Lower leg skin (tissue), 4 donors: Measurements from ENCODE around the gene SS18L1. TPM values are rescaled to one million over a fixed set of nuclear protein-coding genes. Genes with fewer than 3 reads are reported as not detected.

Experiments
- DNase-seq, 2 donors: peaks; one replicate each; pipeline ENCODE4 v3.0.0-alpha.2; 2019; ENCODE audit warnings: low spot score in 2 of 2
- H3K4me3 ChIP-seq: fragments of 200-600 bp; sonication (generic); 2 replicates; pipeline ENCODE4 v1.5.1; 2017; ENCODE audit warnings: mild to moderate bottlenecking, low read depth; ENCODE audit not compliant: poor library complexity, severe bottlenecking
- POLR2A ChIP-seq, 2 donors: fragments of 450-650 bp; IDR thresholded peaks; one replicate each; pipeline ENCODE4 v1.6.1; 2016 to 2017; ENCODE audit warnings: antibody characterized with exemption in 2 of 2, mild to moderate bottlenecking in 1 of 2, moderate library complexity in 1 of 2
- WGBS, 2 donors: methylation state at CpG; one replicate each; pipeline ENCODE4 v1.1.5; 2018; 5-methylcytosine and 5-hydroxymethylcytosine counted together
- intact Hi-C: fragments of 100-400 bp; cut with DNase I; formaldehyde crosslinking; loops from one replicate; pipeline ENCODE4 v1.15.0; 2023; ENCODE audit warnings: low total_unique reads
- total RNA-seq, 4 donors: library from RNA; depleted of rRNA; stranded (reverse); fragments of >200 nt; gene quantifications; one replicate each; pipeline ENCODE4 v1.1.0, GENCODE V29; 2016
- TF ChIP-seq, protein P1 (sequence below), 3 donors: fragments of 450-650 bp; IDR thresholded peaks; one replicate each; pipeline ENCODE4 v1.5.1; 2016; ENCODE audit warnings: antibody characterized with exemption in 3 of 3, mild to moderate bottlenecking in 3 of 3, moderate library complexity in 2 of 3

Gene SS18L1
- total RNA-seq, 4 donors from 2014 or later = 23.3 to 51.7 (median 25.8) TPM

DNA sequence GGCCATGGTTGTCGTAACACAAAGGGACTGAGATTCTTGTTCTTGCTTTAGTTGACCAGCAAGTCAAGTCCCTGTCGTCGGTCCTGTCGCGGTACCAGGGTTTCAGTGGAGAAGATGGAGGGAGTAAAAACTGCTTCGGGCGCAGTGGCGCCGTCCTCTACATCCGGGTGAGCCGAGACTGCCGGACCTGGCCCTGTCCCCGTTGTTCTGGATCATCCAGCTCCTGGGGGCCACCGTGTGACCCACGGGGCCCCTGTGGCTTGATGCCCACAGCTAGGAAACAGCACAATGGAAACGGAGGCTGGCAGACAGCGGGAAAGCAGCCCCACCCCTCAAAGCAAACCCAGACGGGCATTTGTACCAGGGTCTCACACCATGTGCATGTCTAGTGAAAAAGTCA is 54.2 kb downstream of the SS18L1 start:
- no peak overlapping the region for H3K4me3 ChIP-seq
- DNase-seq = no peak
- intact Hi-C loops = no loop called here
- 92% methylated on average over 18 of the region's 18 CpGs for WGBS, 2 donors
- no peak for TF ChIP-seq POLR2A (IDR thresholded peaks at IDR 0.05)
- TF ChIP-seq, protein P1, sequence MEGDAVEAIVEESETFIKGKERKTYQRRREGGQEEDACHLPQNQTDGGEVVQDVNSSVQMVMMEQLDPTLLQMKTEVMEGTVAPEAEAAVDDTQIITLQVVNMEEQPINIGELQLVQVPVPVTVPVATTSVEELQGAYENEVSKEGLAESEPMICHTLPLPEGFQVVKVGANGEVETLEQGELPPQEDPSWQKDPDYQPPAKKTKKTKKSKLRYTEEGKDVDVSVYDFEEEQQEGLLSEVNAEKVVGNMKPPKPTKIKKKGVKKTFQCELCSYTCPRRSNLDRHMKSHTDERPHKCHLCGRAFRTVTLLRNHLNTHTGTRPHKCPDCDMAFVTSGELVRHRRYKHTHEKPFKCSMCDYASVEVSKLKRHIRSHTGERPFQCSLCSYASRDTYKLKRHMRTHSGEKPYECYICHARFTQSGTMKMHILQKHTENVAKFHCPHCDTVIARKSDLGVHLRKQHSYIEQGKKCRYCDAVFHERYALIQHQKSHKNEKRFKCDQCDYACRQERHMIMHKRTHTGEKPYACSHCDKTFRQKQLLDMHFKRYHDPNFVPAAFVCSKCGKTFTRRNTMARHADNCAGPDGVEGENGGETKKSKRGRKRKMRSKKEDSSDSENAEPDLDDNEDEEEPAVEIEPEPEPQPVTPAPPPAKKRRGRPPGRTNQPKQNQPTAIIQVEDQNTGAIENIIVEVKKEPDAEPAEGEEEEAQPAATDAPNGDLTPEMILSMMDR (IDR thresholded peaks at IDR 0.05) = no peak

DNA sequence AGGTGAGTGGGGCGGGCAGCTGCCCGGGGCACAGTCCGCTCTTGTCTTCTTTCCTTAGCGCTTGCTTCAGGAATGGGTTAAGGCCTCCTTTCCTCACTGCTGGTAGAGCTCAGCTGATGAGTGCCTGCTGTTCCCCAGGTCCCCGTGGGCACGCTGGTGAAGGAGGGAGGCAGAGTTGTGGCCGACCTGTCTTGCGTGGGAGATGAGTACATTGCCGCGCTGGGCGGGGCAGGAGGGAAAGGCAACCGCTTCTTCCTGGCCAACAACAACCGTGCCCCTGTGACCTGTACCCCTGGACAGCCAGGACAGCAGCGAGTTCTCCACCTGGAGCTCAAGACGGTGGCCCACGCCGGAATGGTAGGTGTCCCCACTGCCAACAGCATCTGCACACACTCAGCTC is 54.9 kb downstream of the SS18L1 start:
- H3K4me3 ChIP-seq = no peak overlapping the region
- no peak for TF ChIP-seq POLR2A (IDR thresholded peaks at IDR 0.05)
- TF ChIP-seq, protein P1 (IDR thresholded peaks at IDR 0.05) = no peak
- 93 to 94% methylated on average over 17 of the region's 17 CpGs for WGBS, 2 donors
- no peak for DNase-seq
- intact Hi-C loops = no loop called here

DNA sequence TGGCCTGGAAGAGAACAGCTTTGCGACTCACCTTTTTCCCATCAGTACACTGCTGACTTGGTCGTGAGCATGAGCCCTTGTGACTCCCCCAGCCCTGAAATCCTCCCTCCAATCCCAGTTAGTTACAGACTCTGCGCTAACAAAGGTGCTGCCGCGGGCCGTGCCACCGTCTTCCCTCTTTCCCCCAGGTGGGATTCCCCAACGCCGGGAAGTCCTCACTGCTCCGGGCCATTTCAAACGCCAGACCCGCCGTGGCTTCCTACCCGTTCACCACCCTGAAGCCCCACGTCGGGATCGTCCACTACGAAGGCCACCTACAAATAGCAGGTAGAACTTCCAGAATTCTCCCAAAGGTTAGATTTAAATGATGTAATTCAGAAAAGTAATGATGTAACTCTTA is 55.4 kb downstream of the SS18L1 start:
- intact Hi-C loops = no loop called here
- DNase-seq = no peak
- 97 to 98% methylated on average over 18 of the region's 18 CpGs for WGBS, 2 donors
- TF ChIP-seq, protein P1 (IDR thresholded peaks at IDR 0.05) = no peak
- TF ChIP-seq POLR2A (IDR thresholded peaks at IDR 0.05) = no peak
- H3K4me3 ChIP-seq = no peak overlapping the region

DNA sequence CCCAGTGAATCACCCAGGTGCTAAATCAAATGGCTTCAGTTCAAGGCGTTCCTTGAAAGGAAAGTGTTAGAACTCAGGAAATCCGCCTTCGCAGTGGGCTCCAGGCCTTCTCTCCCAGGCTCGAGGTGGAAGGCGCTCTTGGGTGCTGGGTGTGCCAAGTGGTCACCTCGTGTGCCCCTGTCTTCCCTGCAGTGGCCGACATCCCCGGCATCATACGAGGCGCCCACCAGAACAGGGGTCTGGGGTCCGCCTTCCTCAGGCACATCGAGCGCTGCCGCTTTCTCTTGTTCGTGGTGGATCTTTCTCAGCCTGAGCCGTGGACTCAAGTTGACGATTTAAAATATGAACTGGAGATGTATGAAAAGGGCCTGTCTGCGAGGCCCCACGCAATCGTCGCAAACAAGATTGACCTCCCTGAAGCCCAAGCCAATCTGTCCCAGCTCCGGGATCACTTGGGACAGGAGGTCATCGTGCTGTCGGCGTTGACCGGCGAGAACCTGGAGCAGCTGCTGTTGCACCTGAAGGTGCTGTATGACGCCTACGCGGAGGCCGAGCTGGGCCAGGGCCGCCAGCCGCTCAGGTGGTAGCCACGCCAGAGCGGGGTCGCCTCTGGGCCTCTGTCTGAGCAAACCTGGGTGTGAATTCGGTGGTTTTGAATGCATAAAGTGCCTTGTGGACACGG is 57.1 kb downstream of the SS18L1 start:
- TF ChIP-seq, protein P1 (IDR thresholded peaks at IDR 0.05) = no peak
- no peak for TF ChIP-seq POLR2A (IDR thresholded peaks at IDR 0.05)
- intact Hi-C loops = no loop called here
- no peak overlapping the region for H3K4me3 ChIP-seq
- no peak for DNase-seq
- WGBS, 2 donors = 94 to 95% methylated on average over 35 to 38 of the region's 38 CpGs

DNA sequence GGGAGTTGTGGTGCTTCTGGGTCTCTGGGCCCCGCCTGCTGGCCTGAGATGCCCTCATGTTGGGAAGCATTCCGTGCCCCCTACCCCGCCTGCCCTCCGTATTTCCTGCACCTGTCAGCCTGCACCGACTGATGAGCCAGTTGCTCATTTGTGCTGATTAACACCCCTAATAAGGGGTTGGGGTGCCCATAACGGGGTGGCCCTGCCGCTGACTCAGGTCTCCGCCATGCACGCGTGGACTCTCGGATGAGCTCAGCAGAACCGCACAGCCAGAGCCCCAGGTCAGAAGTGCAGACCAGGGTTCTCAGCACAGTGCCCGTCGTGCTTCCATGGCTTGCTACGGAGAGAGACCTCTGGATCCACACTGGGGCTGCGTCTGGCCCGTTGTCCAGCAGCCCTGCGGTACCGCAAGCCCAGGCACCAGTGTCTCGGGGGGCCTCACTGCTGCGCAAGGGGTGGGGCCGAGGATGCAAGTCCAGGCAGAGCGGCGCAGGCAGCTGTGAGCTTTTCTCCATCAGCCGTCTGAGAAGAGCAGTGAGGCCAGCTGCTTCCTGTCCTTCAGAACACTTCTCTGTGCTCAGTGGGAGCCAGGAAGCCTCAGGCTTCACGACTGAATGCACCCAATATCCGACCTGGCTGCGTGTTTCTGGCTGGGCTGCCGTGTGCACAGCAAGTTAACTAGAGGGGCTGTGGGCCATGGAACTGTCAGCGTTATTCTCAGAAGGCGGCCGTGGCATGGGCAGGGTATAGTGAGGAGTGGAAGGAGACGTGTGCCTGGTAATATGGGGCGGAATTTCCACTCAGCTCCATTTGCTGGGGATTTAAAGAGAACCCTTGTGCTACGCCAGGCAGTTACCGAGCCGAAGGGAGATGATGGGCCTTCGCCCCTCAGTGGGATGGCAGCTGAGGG is 57.9 kb downstream of the SS18L1 start:
- TF ChIP-seq, protein P1 (IDR thresholded peaks at IDR 0.05) = no peak
- H3K4me3 ChIP-seq = no peak overlapping the region
- no peak for DNase-seq
- WGBS, 2 donors = 88% methylated on average over 30 to 38 of the region's 38 CpGs
- intact Hi-C loops = no loop called here
